ENCODE results near the gene CAPN3.

The CAPN3 gene

DNA sequence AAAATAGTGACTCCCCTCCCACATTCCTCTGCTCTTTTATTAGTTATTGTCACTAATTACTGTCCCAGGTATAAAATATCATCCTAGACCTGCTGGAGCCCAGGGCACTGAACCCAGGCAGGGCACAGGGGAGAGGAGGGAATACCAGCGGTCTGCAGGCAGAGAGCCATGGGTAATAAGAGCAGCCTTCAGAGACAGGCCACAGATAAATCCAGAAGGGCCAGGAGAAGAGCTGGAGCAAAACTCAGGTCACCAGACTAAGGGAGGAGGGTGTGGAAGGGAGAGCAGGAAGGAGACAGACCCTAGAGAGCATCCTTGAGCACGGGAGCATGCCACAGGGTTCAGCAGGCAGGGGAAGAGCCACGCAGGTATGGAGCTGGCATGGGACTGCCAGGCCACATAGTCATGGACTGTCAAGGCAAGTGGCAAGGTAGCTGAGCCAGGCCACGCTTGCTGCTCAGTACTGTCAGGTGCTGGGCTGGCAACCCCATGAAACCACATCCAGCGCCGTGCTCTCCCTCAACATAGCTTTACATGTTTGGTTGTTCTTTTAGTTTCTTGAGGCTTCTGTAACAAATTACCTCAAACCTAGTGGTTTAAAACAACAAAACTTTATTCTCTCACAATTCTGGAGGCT is 15.6 kb upstream of the CAPN3 start:
- DNase-seq (ENCODE audit: insufficient read length, low spot score) (no peak), FAIRE-seq (no peak)
- TF ChIP-seq, protein P1, sequence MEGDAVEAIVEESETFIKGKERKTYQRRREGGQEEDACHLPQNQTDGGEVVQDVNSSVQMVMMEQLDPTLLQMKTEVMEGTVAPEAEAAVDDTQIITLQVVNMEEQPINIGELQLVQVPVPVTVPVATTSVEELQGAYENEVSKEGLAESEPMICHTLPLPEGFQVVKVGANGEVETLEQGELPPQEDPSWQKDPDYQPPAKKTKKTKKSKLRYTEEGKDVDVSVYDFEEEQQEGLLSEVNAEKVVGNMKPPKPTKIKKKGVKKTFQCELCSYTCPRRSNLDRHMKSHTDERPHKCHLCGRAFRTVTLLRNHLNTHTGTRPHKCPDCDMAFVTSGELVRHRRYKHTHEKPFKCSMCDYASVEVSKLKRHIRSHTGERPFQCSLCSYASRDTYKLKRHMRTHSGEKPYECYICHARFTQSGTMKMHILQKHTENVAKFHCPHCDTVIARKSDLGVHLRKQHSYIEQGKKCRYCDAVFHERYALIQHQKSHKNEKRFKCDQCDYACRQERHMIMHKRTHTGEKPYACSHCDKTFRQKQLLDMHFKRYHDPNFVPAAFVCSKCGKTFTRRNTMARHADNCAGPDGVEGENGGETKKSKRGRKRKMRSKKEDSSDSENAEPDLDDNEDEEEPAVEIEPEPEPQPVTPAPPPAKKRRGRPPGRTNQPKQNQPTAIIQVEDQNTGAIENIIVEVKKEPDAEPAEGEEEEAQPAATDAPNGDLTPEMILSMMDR (IDR thresholded peaks at IDR 0.05; ENCODE audit: insufficient read depth, missing control alignments), result no peak

DNA sequence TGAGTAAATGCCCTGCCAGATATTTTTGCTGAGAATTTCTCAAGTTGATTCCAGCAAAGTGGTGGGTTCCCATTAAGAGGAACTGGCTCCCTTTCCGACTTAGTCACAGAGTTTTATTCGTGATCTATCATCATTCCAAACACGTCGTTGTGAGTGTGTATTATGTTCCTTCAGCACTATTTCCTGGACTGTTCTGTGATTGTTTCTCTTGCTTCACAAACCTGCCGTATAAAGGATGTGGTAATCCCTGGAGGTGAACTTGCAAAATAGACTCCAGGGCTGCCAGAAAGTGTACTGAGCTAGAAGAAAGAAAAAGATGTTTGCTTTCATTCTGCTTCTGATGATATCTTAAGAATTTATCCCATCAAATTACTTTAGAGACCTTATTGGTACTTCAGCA is 14.5 kb upstream of the CAPN3 start:
- FAIRE-seq (no peak), DNase-seq (ENCODE audit: insufficient read length, low spot score) (no peak)
- TF ChIP-seq, protein P1 (IDR thresholded peaks at IDR 0.05; ENCODE audit: insufficient read depth, missing control alignments), result no peak

DNA sequence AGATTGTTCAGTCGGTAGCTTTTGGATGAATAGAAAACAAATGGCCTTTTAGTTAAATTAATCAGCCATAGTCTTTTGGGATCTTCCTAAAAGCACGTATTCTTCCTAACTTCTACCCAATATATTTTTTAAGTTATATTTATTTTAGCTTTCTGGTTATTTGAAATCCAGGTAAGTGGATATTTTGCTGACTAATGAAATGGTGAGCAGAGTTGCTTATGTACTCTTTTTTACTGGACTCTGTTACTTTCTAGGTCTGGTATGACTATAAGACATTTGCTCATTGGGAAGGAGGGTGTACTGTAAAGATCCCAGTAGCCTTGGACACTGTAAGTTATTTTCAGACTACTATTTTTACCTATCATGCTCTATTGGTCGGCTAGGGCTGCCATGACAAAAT is 13.8 kb upstream of the CAPN3 start:
- DNase-seq (ENCODE audit: insufficient read length, low spot score) (no peak), FAIRE-seq (no peak)
- TF ChIP-seq, protein P1 (IDR thresholded peaks at IDR 0.05; ENCODE audit: insufficient read depth, missing control alignments), result no peak

DNA sequence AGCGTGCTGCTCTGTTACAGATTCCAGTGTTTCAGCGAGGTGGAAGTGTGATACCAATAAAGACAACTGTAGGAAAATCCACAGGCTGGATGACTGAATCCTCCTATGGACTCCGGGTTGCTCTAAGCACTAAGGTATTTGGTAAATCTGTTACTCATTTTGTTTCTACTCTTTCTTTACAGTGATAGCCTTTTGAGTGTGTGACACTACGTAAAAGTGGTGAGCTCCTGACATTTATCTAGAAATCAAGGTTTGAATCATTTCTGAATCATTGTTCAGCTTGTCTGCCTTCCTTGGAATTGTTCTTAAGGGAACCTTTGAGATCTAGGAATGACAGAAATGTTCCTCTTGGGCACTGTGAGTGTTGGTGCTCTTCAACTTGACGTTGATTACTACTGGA is 11.2 kb upstream of the CAPN3 start:
- FAIRE-seq, result no peak
- TF ChIP-seq, protein P1 (IDR thresholded peaks at IDR 0.05; ENCODE audit: insufficient read depth, missing control alignments), result no peak
- DNase-seq (ENCODE audit: insufficient read length, low spot score), result no peak

DNA sequence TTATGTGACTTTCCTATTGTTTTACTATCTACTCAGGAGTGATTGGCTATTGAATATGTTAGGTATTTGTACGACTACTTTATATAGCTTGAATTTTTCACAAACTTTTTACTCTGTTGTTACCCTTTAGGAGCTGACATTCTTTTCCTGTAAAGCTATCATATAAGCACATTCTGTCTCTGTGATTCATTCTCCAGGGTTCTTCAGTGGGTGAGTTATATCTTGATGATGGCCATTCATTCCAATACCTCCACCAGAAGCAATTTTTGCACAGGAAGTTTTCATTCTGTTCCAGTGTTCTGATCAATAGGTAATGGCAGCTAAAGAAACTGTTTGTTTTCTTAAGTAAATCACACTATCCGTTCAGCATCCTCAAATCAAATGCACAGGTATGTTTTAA is 10.1 kb upstream of the CAPN3 start:
- FAIRE-seq (no peak), DNase-seq (ENCODE audit: insufficient read length, low spot score) (no peak)
- TF ChIP-seq, protein P1 (IDR thresholded peaks at IDR 0.05; ENCODE audit: insufficient read depth, missing control alignments), result no peak

DNA sequence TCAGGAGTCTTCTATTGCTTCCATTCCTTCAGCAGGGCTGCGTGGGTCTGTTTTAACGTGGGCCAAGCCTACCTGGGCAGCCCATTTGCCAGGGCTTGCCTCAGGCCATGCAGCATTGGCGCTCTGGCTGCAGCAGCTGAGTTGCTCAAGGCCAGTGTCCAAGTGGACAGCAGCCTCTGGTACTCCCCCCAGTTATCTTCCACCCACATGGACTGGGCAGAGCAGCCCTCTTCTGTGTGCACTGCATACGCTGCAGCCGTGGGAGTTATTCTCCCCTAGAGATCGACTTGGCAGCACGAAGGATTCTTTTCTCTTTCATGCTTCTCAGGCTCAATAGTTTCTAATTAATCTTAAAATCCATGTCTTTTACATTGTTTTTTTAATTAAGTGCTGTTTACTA is 6.9 kb upstream of the CAPN3 start:
- no peak for DNase-seq (ENCODE audit: insufficient read length, low spot score)
- TF ChIP-seq, protein P1 (IDR thresholded peaks at IDR 0.05; ENCODE audit: insufficient read depth, missing control alignments), result no peak
- no peak for FAIRE-seq

DNA sequence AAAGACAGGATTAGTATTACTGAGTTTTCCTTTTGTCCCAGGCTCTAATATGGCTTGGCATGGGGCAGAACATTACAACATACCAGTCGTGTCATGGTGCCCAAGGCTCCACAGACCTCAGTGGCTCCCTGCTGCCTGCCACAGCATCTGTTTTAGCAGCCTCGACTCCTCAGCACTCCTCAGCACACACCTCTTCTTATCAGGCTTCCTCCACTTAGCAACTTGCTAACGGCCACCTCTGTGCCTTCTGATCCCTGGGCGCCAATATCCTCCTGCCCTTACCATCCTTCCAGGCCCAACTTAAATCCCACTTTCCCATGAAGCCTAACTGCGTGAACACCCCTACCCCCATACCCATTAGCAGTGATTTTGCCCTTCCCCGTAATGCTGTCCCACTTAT is 6.2 kb upstream of the CAPN3 start:
- DNase-seq (ENCODE audit: insufficient read length, low spot score) (no peak), FAIRE-seq (no peak)
- TF ChIP-seq, protein P1 (IDR thresholded peaks at IDR 0.05; ENCODE audit: insufficient read depth, missing control alignments), result no peak

Measured in D721Med (cell line).